Activated CD4-positive, alpha-beta T cell treated with anti-CD3 and anti-CD28 coated beads, Interleukin-10, Interleukin-2, amounts not matched to agents 100 ng/mL and 50 ng/mL, durations not matched to agents 16 hours and 8 hours (primary cell): Measurements from ENCODE around the gene DPH2.

ENCODE experiments used
- DNase-seq: peaks from one replicate; pipeline ENCODE4 v3.0.0-alpha.2; 2020

DPH2 gene

GRCh38 chr1:43945674-43946235 lies 24.1 kb upstream of the DPH2 start:
- no peak for DNase-seq

GRCh38 chr1:43946236-43947060 lies 23.4 kb upstream of the DPH2 start, which contains the start of gene IPO13:
IPO13 (plus strand) TSS chr1:43946950; CDS start chr1:43947601, 651 bp downstream.
- DNase-seq, result peak; percentile 98

- no peak for DNase-seq
These were observed 22.5 kb upstream of the DPH2 start for GRCh38 chr1:43947061-43947873.

- no peak for DNase-seq
These were observed 21.9 kb upstream of the DPH2 start for GRCh38 chr1:43947874-43948437.

- DNase-seq, result no peak
These were observed 20.1 kb upstream of the DPH2 start for GRCh38 chr1:43949678-43950077.

GRCh38 chr1:43951021-43951985 lies 18.5 kb upstream of the DPH2 start:
- DNase-seq, result no peak

GRCh38 chr1:43952731-43953346 lies 17.0 kb upstream of the DPH2 start:
- DNase-seq, result no peak

GRCh38 chr1:43953361-43953760 lies 16.4 kb upstream of the DPH2 start:
- DNase-seq, result no peak

GRCh38 chr1:43954036-43954435 lies 15.8 kb upstream of the DPH2 start:
- no peak for DNase-seq

- DNase-seq, result no peak
These were observed 13.6 kb upstream of the DPH2 start for GRCh38 chr1:43956234-43956633.

GRCh38 chr1:43957407-43958040 lies 12.3 kb upstream of the DPH2 start:
- no peak for DNase-seq

GRCh38 chr1:43958351-43959255 lies 11.2 kb upstream of the DPH2 start:
- DNase-seq, result no peak

- DNase-seq, result no peak
These were observed 9.0 kb upstream of the DPH2 start for GRCh38 chr1:43960798-43961197.

- no peak for DNase-seq
These were observed 8.1 kb upstream of the DPH2 start for GRCh38 chr1:43961692-43962091.

GRCh38 chr1:43962324-43962723 lies 7.5 kb upstream of the DPH2 start:
- DNase-seq, result no peak

GRCh38 chr1:43963006-43963405 lies 6.8 kb upstream of the DPH2 start:
- no peak for DNase-seq

- DNase-seq, result no peak
These were observed 5.9 kb upstream of the DPH2 start for GRCh38 chr1:43963890-43964289.

GRCh38 chr1:43965316-43965715 lies 4.5 kb upstream of the DPH2 start:
- DNase-seq, result no peak

- DNase-seq, result no peak
These were observed 1.4 kb upstream of the DPH2 start for GRCh38 chr1:43968348-43968948.

GRCh38 chr1:43969416-43969745 lies 429 bp upstream of the DPH2 start:
- DNase-seq, result no peak
